HEK293 (cell line): Measurements from ENCODE around the gene ZNF45.
A peak's percentile ranks its signal among the peaks of the same experiment; 100 is the strongest.

Experiments
- ATF2 ChIP-seq: fragments of 450-650 bp; formaldehyde crosslinking; IDR thresholded peaks from 2 replicates; pipeline ENCODE4 v1.5.1; 2016; ENCODE audit warnings: missing biosample characterization, missing genetic modification characterization, low read depth
- BCL11B ChIP-seq: fragments of 450-650 bp; formaldehyde crosslinking; IDR thresholded peaks from 2 replicates; pipeline ENCODE4 v1.5.1; 2016; ENCODE audit warnings: low read depth, missing biosample characterization, missing genetic modification characterization
- HOXD13 ChIP-seq: sonication (generic); formaldehyde crosslinking; IDR thresholded peaks from 2 replicates; pipeline ENCODE4 v1.8.0; 2022; ENCODE audit warnings: missing genetic modification reagents, borderline replicate concordance
- KLF1 ChIP-seq: fragments of 450-650 bp; formaldehyde crosslinking; IDR thresholded peaks from 2 replicates; pipeline ENCODE4 v1.5.1; 2016; ENCODE audit warnings: missing biosample characterization, missing genetic modification characterization
- KLF16 ChIP-seq: fragments of 450-650 bp; formaldehyde crosslinking; IDR thresholded peaks from 2 replicates; pipeline ENCODE4 v1.5.1; 2017; ENCODE audit warnings: missing biosample characterization, missing genetic modification characterization
- OVOL3 ChIP-seq: fragments of 450-650 bp; formaldehyde crosslinking; IDR thresholded peaks from 2 replicates; pipeline ENCODE4 v1.5.1; 2016; ENCODE audit warnings: missing biosample characterization, missing genetic modification characterization
- PRDM4 ChIP-seq: fragments of 450-650 bp; formaldehyde crosslinking; IDR thresholded peaks from 2 replicates; pipeline ENCODE4 v1.5.1; 2017; ENCODE audit warnings: missing biosample characterization, missing genetic modification characterization
- TRIM28 ChIP-seq: IDR thresholded peaks from 2 replicates; pipeline ENCODE4 v1.6.1; 2011; ENCODE audit warnings: low read length, control low read depth, borderline replicate concordance
- ZBTB44 ChIP-seq: fragments of 450-650 bp; IDR thresholded peaks from 2 replicates; pipeline ENCODE4 v1.5.1; 2018; ENCODE audit warnings: missing biosample characterization, mild to moderate bottlenecking, missing genetic modification characterization
- ZFHX2 ChIP-seq: fragments of 450-650 bp; formaldehyde crosslinking; conservative IDR thresholded peaks from 2 replicates; pipeline ENCODE4 v1.5.1; 2016; ENCODE audit warnings: missing biosample characterization, missing genetic modification characterization
- ZNF133 ChIP-seq: fragments of 450-650 bp; formaldehyde crosslinking; IDR thresholded peaks from 2 replicates; pipeline ENCODE4 v1.5.1; 2016; ENCODE audit warnings: missing biosample characterization, missing genetic modification characterization
- ZNF157 ChIP-seq: fragments of 450-650 bp; formaldehyde crosslinking; IDR thresholded peaks from 2 replicates; pipeline ENCODE4 v1.5.1; 2016; ENCODE audit warnings: missing biosample characterization, missing genetic modification characterization
- ZNF169 ChIP-seq: fragments of 450-650 bp; formaldehyde crosslinking; IDR thresholded peaks from 2 replicates; pipeline ENCODE4 v1.5.1; 2016; ENCODE audit warnings: missing biosample characterization, missing genetic modification characterization
- ZNF19 ChIP-seq: fragments of 450-650 bp; formaldehyde crosslinking; IDR thresholded peaks from 2 replicates; pipeline ENCODE4; 2016; ENCODE audit warnings: missing biosample characterization, missing genetic modification characterization, low read depth
- ZNF23 ChIP-seq: fragments of 450-650 bp; formaldehyde crosslinking; IDR thresholded peaks from 2 replicates; pipeline ENCODE4 v1.5.1; 2016; ENCODE audit warnings: missing biosample characterization, missing genetic modification characterization, borderline replicate concordance
- ZNF274 ChIP-seq, 2 experiments: fragments of 200-500 bp in 1 of 2; fragments of 450-650 bp in 1 of 2; sonication (Bioruptor generic) in 1 of 2; formaldehyde crosslinking in 1 of 2; IDR thresholded peaks; 2 replicates each; pipeline versions ENCODE4 v1.5.1 to v1.6.1; 2014 to 2016; ENCODE audit warnings: borderline replicate concordance in 1 of 2, inconsistent platforms in 1 of 2, low read length in 1 of 2, missing biosample characterization in 1 of 2, missing genetic modification characterization in 1 of 2
- ZNF398 ChIP-seq: fragments of 450-650 bp; formaldehyde crosslinking; IDR thresholded peaks from 2 replicates; pipeline ENCODE4 v1.5.1; 2017; ENCODE audit warnings: missing biosample characterization, missing genetic modification characterization
- ZNF423 ChIP-seq: fragments of 450-650 bp; formaldehyde crosslinking; IDR thresholded peaks from 2 replicates; pipeline ENCODE4 v1.5.1; 2016; ENCODE audit warnings: missing biosample characterization, missing genetic modification characterization
- ZNF433 ChIP-seq: fragments of 450-650 bp; formaldehyde crosslinking; IDR thresholded peaks from 2 replicates; pipeline ENCODE4 v1.5.1; 2016; ENCODE audit warnings: missing biosample characterization, missing genetic modification characterization, low read depth
- ZNF48 ChIP-seq: fragments of 450-650 bp; formaldehyde crosslinking; IDR thresholded peaks from 2 replicates; pipeline ENCODE4 v1.5.1; 2016; ENCODE audit warnings: missing biosample characterization, missing genetic modification characterization
- ZNF501 ChIP-seq: fragments of 450-650 bp; formaldehyde crosslinking; IDR thresholded peaks from 2 replicates; pipeline ENCODE4 v1.5.1; 2016; ENCODE audit warnings: missing biosample characterization, missing genetic modification characterization
- ZNF544 ChIP-seq: fragments of 450-650 bp; formaldehyde crosslinking; IDR thresholded peaks from 2 replicates; pipeline ENCODE4 v1.5.0; 2017; ENCODE audit warnings: missing biosample characterization, missing genetic modification characterization
- ZNF558 ChIP-seq: fragments of 450-650 bp; formaldehyde crosslinking; IDR thresholded peaks from 2 replicates; pipeline ENCODE4 v1.5.1; 2016; ENCODE audit warnings: missing biosample characterization, missing genetic modification characterization
- ZNF596 ChIP-seq: fragments of 450-650 bp; IDR thresholded peaks from 2 replicates; pipeline ENCODE4 v1.5.0; 2018; ENCODE audit warnings: missing biosample characterization, mild to moderate bottlenecking, missing genetic modification characterization, moderate library complexity
- ZNF600 ChIP-seq: fragments of 450-650 bp; formaldehyde crosslinking; IDR thresholded peaks from 2 replicates; pipeline ENCODE4 v1.5.1; 2016; ENCODE audit warnings: missing biosample characterization, missing genetic modification characterization
- ZNF621 ChIP-seq: fragments of 450-650 bp; formaldehyde crosslinking; IDR thresholded peaks from 2 replicates; pipeline ENCODE4 v1.5.1; 2017; ENCODE audit warnings: missing biosample characterization, missing genetic modification characterization
- ZNF629 ChIP-seq: fragments of 450-650 bp; formaldehyde crosslinking; IDR thresholded peaks from 2 replicates; pipeline ENCODE4 v1.5.1; 2017; ENCODE audit warnings: missing biosample characterization, missing genetic modification characterization
- ZNF658 ChIP-seq: fragments of 450-650 bp; formaldehyde crosslinking; IDR thresholded peaks from 2 replicates; pipeline ENCODE4; 2016; ENCODE audit warnings: missing biosample characterization, missing genetic modification characterization
- ZNF701 ChIP-seq: fragments of 450-650 bp; formaldehyde crosslinking; IDR thresholded peaks from 2 replicates; pipeline ENCODE4 v1.5.1; 2016; ENCODE audit warnings: missing biosample characterization, missing genetic modification characterization
- ZNF791 ChIP-seq: fragments of 450-650 bp; formaldehyde crosslinking; IDR thresholded peaks from 2 replicates; pipeline ENCODE4 v1.5.1; 2016; ENCODE audit warnings: missing biosample characterization, missing genetic modification characterization
- ZSCAN16 ChIP-seq: fragments of 450-650 bp; formaldehyde crosslinking; IDR thresholded peaks from 2 replicates; pipeline ENCODE4 v1.5.1; 2016; ENCODE audit warnings: missing biosample characterization, missing genetic modification characterization
- ZXDB ChIP-seq: fragments of 450-650 bp; formaldehyde crosslinking; IDR thresholded peaks from 2 replicates; pipeline ENCODE4 v1.5.1; 2016; ENCODE audit warnings: missing biosample characterization, missing genetic modification characterization
- TF ChIP-seq, protein P1 (sequence below): fragments of 450-650 bp; formaldehyde crosslinking; IDR thresholded peaks from 2 replicates; pipeline ENCODE4 v1.5.1; 2017; ENCODE audit warnings: missing biosample characterization, missing genetic modification characterization

Gene ZNF45

DNA sequence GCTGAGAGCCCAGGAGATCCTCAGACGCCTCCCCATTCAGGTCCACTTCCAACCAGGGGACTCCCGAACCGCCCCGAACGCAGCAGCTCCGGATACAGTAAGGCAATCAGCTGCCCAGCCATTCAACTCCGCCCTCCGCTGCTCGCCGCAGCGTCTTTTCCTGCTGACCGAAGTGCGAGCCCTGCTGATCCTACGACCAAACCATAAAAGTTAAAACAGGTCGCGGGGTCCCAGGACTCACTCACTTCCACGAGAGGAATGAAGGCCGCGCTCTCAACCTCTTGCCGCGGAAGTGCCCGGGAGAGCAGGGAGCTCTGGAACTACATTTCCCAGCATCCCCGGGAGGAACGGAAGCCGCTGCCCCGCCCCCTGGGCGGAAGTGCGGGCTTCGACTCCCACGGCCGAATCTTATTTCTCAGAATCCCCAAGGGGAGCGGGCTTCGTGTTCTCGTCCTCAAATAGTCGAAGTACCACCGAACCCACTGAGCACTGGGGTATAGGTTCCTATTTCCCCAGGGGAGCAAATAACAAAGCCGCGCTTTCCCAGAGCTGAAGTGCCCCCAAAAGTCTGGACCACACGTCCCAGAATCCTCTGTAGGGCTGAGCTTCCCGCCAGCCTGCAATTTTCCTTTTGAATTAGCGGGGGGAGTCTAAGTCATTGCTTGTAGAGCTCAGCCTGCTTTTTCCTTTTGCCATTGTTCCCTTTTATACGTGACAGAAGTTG is at the start of gene ZNF45 (continued):
- TF ChIP-seq ZSCAN16 (tag by site-specific recombination) (0 out of 2 replicates have a peak, but pooled peaks have one; percentile 72), ZNF423 (tag by site-specific recombination) (no peak), ZNF48 (tag by site-specific recombination) (no peak), TRIM28 (no peak), ZNF274 (IDR thresholded peaks at IDR 0.05; ENCODE audit: low read length) (no peak), ZNF274 (tag by site-specific recombination; IDR thresholded peaks at IDR 0.05; ENCODE audit: borderline replicate concordance) (no peak), ZNF596 (tag by site-specific recombination) (no peak), ZNF558 (tag by site-specific recombination) (peak; percentile 70), ZNF19 (tag by site-specific recombination) (no peak), BCL11B (tag by site-specific recombination) (peak; percentile 92), ZNF621 (tag by site-specific recombination) (no peak), ZNF600 (tag by site-specific recombination) (peak; percentile 100), ZNF791 (tag by site-specific recombination) (no peak), OVOL3 (no peak), KLF1 (tag by site-specific recombination) (peak; percentile 40; the same call in 1 of the 2 replicates), KLF16 (tag by site-specific recombination) (peak; percentile 98), ZNF658 (tag by site-specific recombination) (no peak), ZNF157 (no peak), ZNF544 (tag by site-specific recombination) (no peak), ZNF501 (tag by site-specific recombination) (peak; percentile 95; the same call in 1 of the 2 replicates), ZFHX2 (peak; percentile 83), ZNF23 (tag by site-specific recombination) (no peak), PRDM4 (tag by site-specific recombination) (peak; percentile 5; the same call in 1 of the 2 replicates), ZNF629 (tag by site-specific recombination) (peak; percentile 75), ZBTB44 (tag by site-specific recombination) (peak; percentile 48; the same call in 1 of the 2 replicates), ZNF433 (tag by site-specific recombination) (no peak), ZNF701 (tag by site-specific recombination) (0 out of 2 replicates have a peak, but pooled peaks have one; percentile 32), ZNF169 (tag by site-specific recombination) (no peak), HOXD13 (CRISPR knock-in tag) (no peak), ATF2 (tag by site-specific recombination) (no peak), ZXDB (tag by site-specific recombination) (peak; percentile 95), ZNF133 (tag by site-specific recombination) (no peak), ZNF398 (peak; percentile 55)
- TF ChIP-seq, protein P1, sequence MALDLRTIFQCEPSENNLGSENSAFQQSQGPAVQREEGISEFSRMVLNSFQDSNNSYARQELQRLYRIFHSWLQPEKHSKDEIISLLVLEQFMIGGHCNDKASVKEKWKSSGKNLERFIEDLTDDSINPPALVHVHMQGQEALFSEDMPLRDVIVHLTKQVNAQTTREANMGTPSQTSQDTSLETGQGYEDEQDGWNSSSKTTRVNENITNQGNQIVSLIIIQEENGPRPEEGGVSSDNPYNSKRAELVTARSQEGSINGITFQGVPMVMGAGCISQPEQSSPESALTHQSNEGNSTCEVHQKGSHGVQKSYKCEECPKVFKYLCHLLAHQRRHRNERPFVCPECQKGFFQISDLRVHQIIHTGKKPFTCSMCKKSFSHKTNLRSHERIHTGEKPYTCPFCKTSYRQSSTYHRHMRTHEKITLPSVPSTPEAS, result peak; percentile 11; the same call in 1 of the 2 replicates
